Measurements from ENCODE around the gene TRMO.

GRCh38 chr9:97875111-97875510 is 47.2 kb downstream of the TRMO start:
- no peak for TF ChIP-seq POLR2A (IDR thresholded peaks at IDR 0.05)
- TF ChIP-seq CTCF (IDR thresholded peaks at IDR 0.05) = no peak
- TF ChIP-seq POLR2AphosphoS5 (IDR thresholded peaks at IDR 0.05) = no peak
